Breast epithelium (tissue), 4 donors: ENCODE data around the gene LILRA5. TPM values are rescaled to one million over a fixed set of nuclear protein-coding genes. Genes with fewer than 3 reads are reported as not detected.
"Not testable (repeated sequence)": the region's sequence is repeated elsewhere in the genome, so short reads cannot be mapped to it uniquely, and the experiment has no call there.

Source experiments
- DNase-seq, 2 donors: peaks; one replicate each; pipeline ENCODE4 v3.0.0-alpha.2; 2019; ENCODE audit warnings: low spot score in 2 of 2
- H3K27ac ChIP-seq, 2 donors: fragments of 200-600 bp; sonication (generic) in 1 of 2; one replicate each; pipeline ENCODE4 v1.5.1; 2016 to 2019; ENCODE audit warnings: mild to moderate bottlenecking in 1 of 2
- H3K27me3 ChIP-seq, 2 donors: fragments of 200-600 bp; sonication (generic) in 1 of 2; one replicate each; pipeline versions ENCODE4 v1.5.1 to v1.6.0; 2017 to 2019; ENCODE audit warnings: control low read depth in 1 of 2, mild to moderate bottlenecking in 1 of 2
- H3K36me3 ChIP-seq: fragments of 200-600 bp; one replicate; pipeline ENCODE4 v1.5.1; 2019
- H3K4me1 ChIP-seq, 2 donors: fragments of 200-600 bp; sonication (generic); one replicate each; pipeline ENCODE4 v1.5.1; 2016 to 2019; ENCODE audit warnings: control low read depth in 1 of 2
- H3K4me3 ChIP-seq, 3 donors: fragments of 200-600 bp; sonication (generic); 1 replicate in 2 of 3; 2 replicates in 1 of 3; pipeline ENCODE4 v1.5.1; 2016 to 2019; ENCODE audit warnings: mild to moderate bottlenecking in 3 of 3, moderate library complexity in 2 of 3
- H3K9me3 ChIP-seq, 2 donors: fragments of 200-600 bp; sonication (generic) in 1 of 2; one replicate each; pipeline ENCODE4 v1.5.1; 2016 to 2019; ENCODE audit warnings: control low read depth in 1 of 2
- POLR2A ChIP-seq: fragments of 450-650 bp; IDR thresholded peaks from one replicate; pipeline ENCODE4 v1.6.1; 2016; ENCODE audit warnings: antibody characterized with exemption, mild to moderate bottlenecking, moderate library complexity
- POLR2AphosphoS5 ChIP-seq, 3 donors: sonication (generic); formaldehyde crosslinking; IDR thresholded peaks; one replicate each; pipeline ENCODE4 v1.6.1; 2017; ENCODE audit warnings: antibody characterized with exemption in 3 of 3
- intact Hi-C: fragments of 100-400 bp; cut with DNase I; formaldehyde crosslinking; loops from one replicate; pipeline ENCODE4 v1.15.1; 2023; ENCODE audit warnings: low total_unique reads
- total RNA-seq, 3 donors: library from RNA; depleted of rRNA; stranded (reverse); fragments of >200 nt; gene quantifications; one replicate each; pipeline ENCODE4 v1.1.0, GENCODE V29; 2016
- TF ChIP-seq, protein P1 (sequence below), 3 donors: fragments of 450-650 bp; IDR thresholded peaks; one replicate each; pipeline ENCODE4 v1.5.1; 2016 to 2017; ENCODE audit warnings: antibody characterized with exemption in 3 of 3, mild to moderate bottlenecking in 3 of 3, moderate library complexity in 3 of 3

The LILRA5 gene
- total RNA-seq, 3 donors from 2014 or later, result 0.98 to 2.2 (median 1.4) TPM

DNA sequence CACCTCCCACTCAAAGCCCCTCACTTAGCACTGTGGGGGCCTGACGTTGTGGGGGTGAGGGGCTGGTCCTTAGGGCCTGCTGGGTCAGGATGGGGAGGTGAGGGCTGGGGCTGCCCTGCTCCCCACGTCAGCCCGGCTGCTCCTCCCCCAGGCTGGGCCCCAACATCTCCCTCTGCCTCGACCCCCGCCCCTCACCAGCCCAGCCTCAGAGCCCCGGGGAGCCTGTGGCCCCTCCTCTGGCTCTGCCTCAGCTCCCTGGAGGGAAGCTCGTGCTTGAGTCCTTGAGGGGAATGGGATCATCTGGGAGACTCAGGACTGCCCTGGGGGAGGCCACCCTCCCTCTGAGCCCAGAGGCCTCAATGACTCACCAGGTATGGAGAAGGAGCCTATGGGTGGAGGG lies 19.2 kb upstream of the LILRA5 start:
- no peak overlapping the region for H3K4me3 ChIP-seq
- TF ChIP-seq POLR2AphosphoS5 (IDR thresholded peaks at IDR 0.05) (no peak), POLR2A (no peak)
- TF ChIP-seq, protein P1, sequence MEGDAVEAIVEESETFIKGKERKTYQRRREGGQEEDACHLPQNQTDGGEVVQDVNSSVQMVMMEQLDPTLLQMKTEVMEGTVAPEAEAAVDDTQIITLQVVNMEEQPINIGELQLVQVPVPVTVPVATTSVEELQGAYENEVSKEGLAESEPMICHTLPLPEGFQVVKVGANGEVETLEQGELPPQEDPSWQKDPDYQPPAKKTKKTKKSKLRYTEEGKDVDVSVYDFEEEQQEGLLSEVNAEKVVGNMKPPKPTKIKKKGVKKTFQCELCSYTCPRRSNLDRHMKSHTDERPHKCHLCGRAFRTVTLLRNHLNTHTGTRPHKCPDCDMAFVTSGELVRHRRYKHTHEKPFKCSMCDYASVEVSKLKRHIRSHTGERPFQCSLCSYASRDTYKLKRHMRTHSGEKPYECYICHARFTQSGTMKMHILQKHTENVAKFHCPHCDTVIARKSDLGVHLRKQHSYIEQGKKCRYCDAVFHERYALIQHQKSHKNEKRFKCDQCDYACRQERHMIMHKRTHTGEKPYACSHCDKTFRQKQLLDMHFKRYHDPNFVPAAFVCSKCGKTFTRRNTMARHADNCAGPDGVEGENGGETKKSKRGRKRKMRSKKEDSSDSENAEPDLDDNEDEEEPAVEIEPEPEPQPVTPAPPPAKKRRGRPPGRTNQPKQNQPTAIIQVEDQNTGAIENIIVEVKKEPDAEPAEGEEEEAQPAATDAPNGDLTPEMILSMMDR (IDR thresholded peaks at IDR 0.05), result no peak
- H3K27me3 ChIP-seq, result peaks cover 0 to 22% of the 10 kb centered on the region in 2 donors
- H3K36me3 ChIP-seq, result no peaks in the 10 kb centered on the region
- intact Hi-C loops, result no loop called here
- no peaks in the 10 kb centered on the region for H3K9me3 ChIP-seq
- DNase-seq, result no peak
- no peak overlapping the region for H3K27ac ChIP-seq
- H3K4me1 ChIP-seq, result no peaks in the 10 kb centered on the region

DNA sequence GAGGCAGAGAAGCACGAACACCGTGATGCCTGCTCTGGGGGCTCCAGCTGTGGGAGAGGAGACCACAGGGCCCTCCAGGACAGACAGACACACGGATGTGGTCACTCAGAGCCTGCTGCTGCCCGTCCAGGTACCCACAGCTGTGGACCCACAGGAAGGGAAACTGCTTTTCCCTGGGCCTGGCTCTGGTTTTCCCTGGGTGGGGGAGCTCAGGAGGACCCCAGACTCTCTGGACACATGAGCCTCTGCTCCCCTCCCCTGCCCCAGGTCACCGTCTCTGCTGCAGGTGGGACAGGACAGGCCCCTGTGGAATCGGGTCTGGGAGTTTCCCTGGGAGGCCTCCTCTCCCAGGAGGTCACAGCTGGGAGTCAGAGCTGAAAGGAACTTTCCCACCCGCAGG lies 18.7 kb upstream of the LILRA5 start:
- no peak for DNase-seq
- Histone ChIP-seq H3K4me1 (no peaks in the 10 kb centered on the region), H3K27ac (no peak overlapping the region), H3K4me3 (no peak overlapping the region), H3K36me3 (no peaks in the 10 kb centered on the region), H3K27me3 (peaks cover 0 to 22% of the 10 kb centered on the region in 2 donors), H3K9me3 (no peaks in the 10 kb centered on the region)
- TF ChIP-seq POLR2AphosphoS5 (IDR thresholded peaks at IDR 0.05) (no peak), POLR2A (no peak)
- TF ChIP-seq, protein P1 (IDR thresholded peaks at IDR 0.05), result no peak
- intact Hi-C loops, result no loop called here

DNA sequence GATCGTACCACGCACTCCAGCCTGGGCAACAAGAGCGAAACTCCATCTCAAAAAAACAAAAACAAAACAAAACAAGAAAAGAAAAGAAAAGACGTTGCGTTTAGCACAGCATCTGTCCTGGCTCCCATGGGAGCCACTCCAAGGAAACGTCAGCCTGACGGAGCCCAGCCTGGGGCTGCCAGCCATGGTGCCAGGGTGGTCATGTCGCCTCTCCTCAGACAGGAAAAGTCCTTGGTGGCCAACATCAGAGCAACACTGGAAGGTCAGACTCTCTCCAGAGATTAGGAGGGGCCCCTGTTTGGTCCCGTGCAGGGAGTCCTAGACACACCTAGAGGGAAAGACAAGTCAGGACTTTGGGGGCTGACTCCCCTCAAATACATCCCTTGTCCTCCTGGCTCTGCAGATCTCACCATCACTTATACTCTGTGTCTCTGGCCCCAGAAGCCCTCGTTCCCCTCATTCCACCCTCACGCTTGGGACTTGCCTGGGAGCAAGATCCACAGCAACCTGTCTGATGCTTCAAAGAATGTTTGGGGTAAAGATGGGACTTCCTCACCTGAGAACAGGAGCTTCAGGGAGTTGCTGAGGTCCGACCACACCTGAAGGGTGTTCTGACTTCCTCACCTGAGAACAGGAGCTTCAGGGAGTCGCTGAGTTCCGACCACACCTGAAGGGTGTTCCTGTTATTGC lies 16.7 kb upstream of the LILRA5 start:
- no peak for DNase-seq
- TF ChIP-seq, protein P1 (IDR thresholded peaks at IDR 0.05), result no peak
- TF ChIP-seq POLR2AphosphoS5 (IDR thresholded peaks at IDR 0.05) (no peak), POLR2A (no peak)

DNA sequence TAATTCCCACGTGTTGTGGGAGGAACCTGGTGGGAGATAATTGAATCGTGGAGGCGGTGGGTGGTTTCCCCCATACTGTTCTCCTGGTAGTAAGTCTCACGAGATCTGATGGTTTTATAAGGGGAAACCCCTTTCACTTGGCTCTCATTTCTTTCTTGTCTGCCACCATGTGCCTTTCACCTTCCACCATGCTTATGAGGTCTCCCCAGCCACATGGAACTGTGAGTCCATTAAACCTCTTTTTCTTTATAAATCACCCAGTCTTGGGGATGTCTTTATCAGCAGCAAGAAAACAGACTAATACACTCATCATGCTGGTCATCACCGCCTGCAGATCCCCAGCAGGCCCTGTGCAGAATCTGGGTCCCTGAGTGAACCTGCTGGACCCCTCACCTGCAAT lies 15.8 kb upstream of the LILRA5 start:
- H3K9me3 ChIP-seq, H3K36me3 ChIP-seq, H3K4me1 ChIP-seq, H3K4me3 ChIP-seq, DNase-seq, intact Hi-C loops, H3K27ac ChIP-seq: not testable (repeated sequence)
- H3K27me3 ChIP-seq, result peaks cover 0 to 25% of the 10 kb centered on the region in 2 donors

More for the DNA sequence above, 16.7 kb upstream of the LILRA5 start:
- Histone ChIP-seq H3K27ac (no peak overlapping the region), H3K36me3 (no peaks in the 10 kb centered on the region), H3K27me3 (peaks cover 0 to 18% of the 10 kb centered on the region in 2 donors), H3K9me3 (no peaks in the 10 kb centered on the region), H3K4me3 (no peak overlapping the region), H3K4me1 (no peaks in the 10 kb centered on the region)
- intact Hi-C loops, result no loop called here

DNA sequence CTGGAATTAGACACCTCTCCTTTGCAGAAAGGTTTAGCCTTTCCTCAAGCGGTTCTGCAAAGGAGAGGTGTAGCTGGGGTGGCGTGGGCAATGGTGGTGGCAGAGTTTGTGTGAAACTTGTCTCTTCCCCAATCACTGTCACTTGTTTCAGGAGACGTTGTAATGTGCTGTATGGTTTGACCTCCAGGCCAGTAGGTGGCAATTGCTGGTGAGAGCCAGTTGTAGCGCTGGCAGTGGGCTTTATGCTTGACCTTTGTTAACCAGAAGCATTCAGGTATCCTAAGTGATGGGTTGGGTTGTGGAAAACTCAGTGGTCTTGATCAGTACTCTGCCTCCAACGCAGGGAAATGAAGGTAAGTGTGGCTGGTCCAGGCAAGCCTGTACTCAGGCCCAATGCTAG lies 12.7 kb upstream of the LILRA5 start:
- Histone ChIP-seq H3K27ac (no peak overlapping the region), H3K27me3 (peaks cover 0 to 19% of the 10 kb centered on the region in 2 donors), H3K36me3 (no peaks in the 10 kb centered on the region), H3K4me3 (no peak overlapping the region), H3K4me1 (no peaks in the 10 kb centered on the region), H3K9me3 (peaks cover 0 to 3% of the 10 kb centered on the region in 2 donors)
- DNase-seq, result no peak
- TF ChIP-seq POLR2A (no peak), POLR2AphosphoS5 (IDR thresholded peaks at IDR 0.05) (no peak)
- TF ChIP-seq, protein P1 (IDR thresholded peaks at IDR 0.05), result no peak
- intact Hi-C loops, result no loop called here
